Cardiac fibroblast (primary cell): ENCODE data around the gene ADAP1.
A peak's percentile ranks its signal among the peaks of the same experiment; 100 is the strongest.

Experiments used
- DNase-seq, 2 donors: peaks; one replicate each; pipeline versions ENCODE4 v3.0.0 to v3.0.0-alpha.2; 2010; ENCODE audit warnings: low read depth in 2 of 2
- H3K4me3 ChIP-seq, 2 donors: replicated peaks in 1 of 2; 1 replicate in 1 of 2; 2 replicates in 1 of 2; pipeline ENCODE4 v1.5.1; 2011; ENCODE audit warnings: low read depth in 2 of 2, low read length in 2 of 2, mild to moderate bottlenecking in 2 of 2, moderate library complexity in 1 of 2
- CTCF ChIP-seq: IDR thresholded peaks from one replicate; pipeline ENCODE4 v1.5.1; 2011; ENCODE audit warnings: low read depth, mild to moderate bottlenecking, low read length, inconsistent platforms

ADAP1 gene

GRCh38 chr7:877312-878232, 76.9 kb downstream of the ADAP1 start:
- no peak for TF ChIP-seq CTCF
- no peak for DNase-seq
- H3K4me3 ChIP-seq: peak overlapping the region; percentile 91 to 98

GRCh38 chr7:876972-877311, 77.5 kb downstream of the ADAP1 start:
- TF ChIP-seq CTCF: no peak
- H3K4me3 ChIP-seq: peak overlapping the region; percentile 91 to 98
- DNase-seq: peak in 1 of 2 donors; percentile 27

GRCh38 chr7:876077-876971, 78.2 kb downstream of the ADAP1 start, which contains the start of gene GET4:
Gene GET4 (plus strand): TSS chr7:876554. CDS start chr7:876646, 92 bp downstream.
- peak within 1 kb of the TSS; percentile 91 to 98 for H3K4me3 ChIP-seq
- no peak for TF ChIP-seq CTCF
- peak; percentile 91 to 99 for DNase-seq

GRCh38 chr7:875476-876076, 78.9 kb downstream of the ADAP1 start:
- H3K4me3 ChIP-seq: peak overlapping the region; percentile 21 to 41
- no peak for DNase-seq
- TF ChIP-seq CTCF: no peak

GRCh38 chr7:875051-875450, 79.4 kb downstream of the ADAP1 start:
- H3K4me3 ChIP-seq: no peak overlapping the region
- no peak for DNase-seq
- TF ChIP-seq CTCF: no peak

- no peak for TF ChIP-seq CTCF
- H3K4me3 ChIP-seq: no peak overlapping the region
- DNase-seq: peak in 1 of 2 donors; percentile 49
Measured at GRCh38 chr7:874031-874749, 80.3 kb downstream of the ADAP1 start.
